ENCODE measurements around the gene HPCAL1. TPM values are rescaled to one million over a fixed set of nuclear protein-coding genes. Genes with fewer than 3 reads are reported as not detected.

The HPCAL1 gene
- total RNA-seq, 1 experiment from 2014 or later, result 5.0 TPM

GRCh38 chr2:10425699-10426098 is 123.0 kb downstream of the HPCAL1 start:
- Histone ChIP-seq H3K27ac (ENCODE audit: low read length) (no peak overlapping the region), H3K9ac (ENCODE audit: low read length) (no peak overlapping the region), H3K36me3 (ENCODE audit: insufficient read depth, low read length) (no peaks in the 10 kb centered on the region)

GRCh38 chr2:10426726-10427617 is 124.3 kb downstream of the HPCAL1 start:
- Histone ChIP-seq H3K9me3 (ENCODE audit: low read length) (no peaks in the 10 kb centered on the region), H3K27ac (ENCODE audit: low read length) (no peak overlapping the region), H3K4me2 (ENCODE audit: low read depth, low read length, poor library complexity, severe bottlenecking) (no peak overlapping the region), H3K4me1 (ENCODE audit: low read length) (peaks cover 5% of the 10 kb centered on the region; the same call in 1 of the 2 replicates), H3K9ac (ENCODE audit: low read length) (no peak overlapping the region), H4K20me1 (ENCODE audit: insufficient read depth, low read depth, low read length) (no peaks in the 10 kb centered on the region), H3K27me3 (ENCODE audit: low read length) (no peaks in the 10 kb centered on the region), H3K79me2 (ENCODE audit: low read length) (no peaks in the 10 kb centered on the region), H2AFZ (ENCODE audit: low read length) (no peak overlapping the region), H3K4me3 (ENCODE audit: low read length) (no peak overlapping the region), H3K9me2 (replicated peaks; ENCODE audit: insufficient read depth, low read length) (no peaks in the 10 kb centered on the region), H3K36me3 (ENCODE audit: insufficient read depth, low read length) (no peaks in the 10 kb centered on the region)
- no peak for DNase-seq

More at GRCh38 chr2:10425699-10426098, 123.0 kb downstream of the HPCAL1 start:
- H3K4me1 ChIP-seq (ENCODE audit: low read length), result peaks cover 5% of the 10 kb centered on the region; the same call in 1 of the 2 replicates
- H3K79me2 ChIP-seq (ENCODE audit: low read length), result no peaks in the 10 kb centered on the region
- H2AFZ ChIP-seq (ENCODE audit: low read length), result no peak overlapping the region
- no peak overlapping the region for H3K4me3 ChIP-seq (ENCODE audit: low read length)
- H4K20me1 ChIP-seq (ENCODE audit: insufficient read depth, low read depth, low read length), result no peaks in the 10 kb centered on the region
- H3K9me3 ChIP-seq (ENCODE audit: low read length), result no peaks in the 10 kb centered on the region
- DNase-seq, result no peak
- H3K4me2 ChIP-seq (ENCODE audit: low read depth, low read length, poor library complexity, severe bottlenecking), result no peak overlapping the region
- no peaks in the 10 kb centered on the region for H3K9me2 ChIP-seq (replicated peaks; ENCODE audit: insufficient read depth, low read length)
- no peaks in the 10 kb centered on the region for H3K27me3 ChIP-seq (ENCODE audit: low read length)

GRCh38 chr2:10427618-10427949 is 124.9 kb downstream of the HPCAL1 start:
- no peaks in the 10 kb centered on the region for H3K9me2 ChIP-seq (replicated peaks; ENCODE audit: insufficient read depth, low read length)
- DNase-seq, result no peak
- H3K79me2 ChIP-seq (ENCODE audit: low read length), result no peaks in the 10 kb centered on the region
- H3K9me3 ChIP-seq (ENCODE audit: low read length), result no peaks in the 10 kb centered on the region
- peaks cover 5% of the 10 kb centered on the region; the same call in 1 of the 2 replicates for H3K4me1 ChIP-seq (ENCODE audit: low read length)
- no peak overlapping the region for H2AFZ ChIP-seq (ENCODE audit: low read length)
- H3K27me3 ChIP-seq (ENCODE audit: low read length), result no peaks in the 10 kb centered on the region
- H3K9ac ChIP-seq (ENCODE audit: low read length), result no peak overlapping the region
- H3K27ac ChIP-seq (ENCODE audit: low read length), result no peak overlapping the region
- no peak overlapping the region for H3K4me3 ChIP-seq (ENCODE audit: low read length)
- H4K20me1 ChIP-seq (ENCODE audit: insufficient read depth, low read depth, low read length), result no peaks in the 10 kb centered on the region
- no peaks in the 10 kb centered on the region for H3K36me3 ChIP-seq (ENCODE audit: insufficient read depth, low read length)
- H3K4me2 ChIP-seq (ENCODE audit: low read depth, low read length, poor library complexity, severe bottlenecking), result no peak overlapping the region

- Histone ChIP-seq H3K9me3 (ENCODE audit: low read length) (no peaks in the 10 kb centered on the region), H3K9me2 (replicated peaks; ENCODE audit: insufficient read depth, low read length) (no peaks in the 10 kb centered on the region), H3K4me2 (ENCODE audit: low read depth, low read length, poor library complexity, severe bottlenecking) (no peak overlapping the region), H3K27me3 (ENCODE audit: low read length) (no peaks in the 10 kb centered on the region), H3K4me3 (ENCODE audit: low read length) (no peak overlapping the region), H4K20me1 (ENCODE audit: insufficient read depth, low read depth, low read length) (no peaks in the 10 kb centered on the region), H3K79me2 (ENCODE audit: low read length) (no peaks in the 10 kb centered on the region), H3K36me3 (ENCODE audit: insufficient read depth, low read length) (no peaks in the 10 kb centered on the region), H3K27ac (ENCODE audit: low read length) (no peak overlapping the region), H3K9ac (ENCODE audit: low read length) (no peak overlapping the region), H2AFZ (ENCODE audit: low read length) (no peak overlapping the region), H3K4me1 (ENCODE audit: low read length) (peaks cover 5% of the 10 kb centered on the region; the same call in 1 of the 2 replicates)
- no peak for DNase-seq
Observed at GRCh38 chr2:10428355-10428754, 125.7 kb downstream of the HPCAL1 start.

- no peaks in the 10 kb centered on the region for H3K36me3 ChIP-seq (ENCODE audit: insufficient read depth, low read length)
- peaks cover 5% of the 10 kb centered on the region; the same call in 1 of the 2 replicates for H3K4me1 ChIP-seq (ENCODE audit: low read length)
- H3K4me3 ChIP-seq (ENCODE audit: low read length), result no peak overlapping the region
- no peak overlapping the region for H3K9ac ChIP-seq (ENCODE audit: low read length)
- no peak for DNase-seq
- H3K79me2 ChIP-seq (ENCODE audit: low read length), result no peaks in the 10 kb centered on the region
- H3K4me2 ChIP-seq (ENCODE audit: low read depth, low read length, poor library complexity, severe bottlenecking), result no peak overlapping the region
- H3K27ac ChIP-seq (ENCODE audit: low read length), result no peak overlapping the region
- no peaks in the 10 kb centered on the region for H3K9me2 ChIP-seq (replicated peaks; ENCODE audit: insufficient read depth, low read length)
- H4K20me1 ChIP-seq (ENCODE audit: insufficient read depth, low read depth, low read length), result no peaks in the 10 kb centered on the region
- H3K9me3 ChIP-seq (ENCODE audit: low read length), result no peaks in the 10 kb centered on the region
- H3K27me3 ChIP-seq (ENCODE audit: low read length), result no peaks in the 10 kb centered on the region
- H2AFZ ChIP-seq (ENCODE audit: low read length), result no peak overlapping the region
Observed at GRCh38 chr2:10428924-10429323, 126.2 kb downstream of the HPCAL1 start.

GRCh38 chr2:10430886-10431622 is 128.3 kb downstream of the HPCAL1 start:
- Histone ChIP-seq H3K79me2 (ENCODE audit: low read length) (no peaks in the 10 kb centered on the region), H3K27me3 (ENCODE audit: low read length) (no peaks in the 10 kb centered on the region), H3K27ac (ENCODE audit: low read length) (no peak overlapping the region), H3K36me3 (ENCODE audit: insufficient read depth, low read length) (no peaks in the 10 kb centered on the region), H3K9me2 (replicated peaks; ENCODE audit: insufficient read depth, low read length) (no peaks in the 10 kb centered on the region), H3K4me3 (ENCODE audit: low read length) (no peak overlapping the region), H3K4me1 (ENCODE audit: low read length) (peaks cover 3% of the 10 kb centered on the region), H2AFZ (ENCODE audit: low read length) (no peak overlapping the region), H3K9ac (ENCODE audit: low read length) (no peak overlapping the region), H3K4me2 (ENCODE audit: low read depth, low read length, poor library complexity, severe bottlenecking) (no peak overlapping the region), H3K9me3 (ENCODE audit: low read length) (no peaks in the 10 kb centered on the region), H4K20me1 (ENCODE audit: insufficient read depth, low read depth, low read length) (0 out of 2 replicates have a peak, but pooled peaks cover 7% of the 10 kb centered on the region)
- no peak for DNase-seq

- Histone ChIP-seq H4K20me1 (ENCODE audit: insufficient read depth, low read depth, low read length) (0 out of 2 replicates have a peak, but pooled peaks cover 7% of the 10 kb centered on the region), H3K79me2 (ENCODE audit: low read length) (no peaks in the 10 kb centered on the region), H3K9me2 (replicated peaks; ENCODE audit: insufficient read depth, low read length) (no peaks in the 10 kb centered on the region), H3K27ac (ENCODE audit: low read length) (no peak overlapping the region), H3K27me3 (ENCODE audit: low read length) (no peaks in the 10 kb centered on the region), H3K4me1 (ENCODE audit: low read length) (peaks cover 3% of the 10 kb centered on the region), H2AFZ (ENCODE audit: low read length) (no peak overlapping the region), H3K4me2 (ENCODE audit: low read depth, low read length, poor library complexity, severe bottlenecking) (no peak overlapping the region), H3K9me3 (ENCODE audit: low read length) (no peaks in the 10 kb centered on the region), H3K4me3 (ENCODE audit: low read length) (no peak overlapping the region), H3K36me3 (ENCODE audit: insufficient read depth, low read length) (no peaks in the 10 kb centered on the region), H3K9ac (ENCODE audit: low read length) (no peak overlapping the region)
- DNase-seq, result no peak
Observed at GRCh38 chr2:10431797-10432196, 129.1 kb downstream of the HPCAL1 start.
